Endodermal cell (in vitro differentiated cells): ENCODE results near the gene SPON2. TPM values are rescaled to one million over a fixed set of nuclear protein-coding genes. Genes with fewer than 3 reads are reported as not detected.

Source experiments
- DNase-seq: peaks from one replicate; pipeline ENCODE4 v3.0.0-alpha.2; 2017
- H3K27ac ChIP-seq: 2 replicates; pipeline ENCODE4 v1.5.1; 2013; ENCODE audit warnings: mild to moderate bottlenecking, low read depth, low read length, moderate library complexity
- H3K27me3 ChIP-seq: 2 replicates; pipeline ENCODE4 v1.6.1; 2013; ENCODE audit warnings: mild to moderate bottlenecking, low read length, moderate library complexity; ENCODE audit not compliant: insufficient read depth, control insufficient read depth, poor library complexity, severe bottlenecking
- H3K36me3 ChIP-seq: 2 replicates; pipeline ENCODE4 v1.7.0; 2013; ENCODE audit warnings: mild to moderate bottlenecking, low read length, moderate library complexity; ENCODE audit not compliant: control insufficient read depth, insufficient read depth
- H3K4me1 ChIP-seq: one replicate; pipeline ENCODE4 v1.7.0; 2013; ENCODE audit warnings: low read length; ENCODE audit not compliant: control insufficient read depth, insufficient read depth
- H3K4me3 ChIP-seq: 2 replicates; pipeline ENCODE4 v1.5.1; 2013; ENCODE audit warnings: mild to moderate bottlenecking, low read length, moderate library complexity
- H3K9ac ChIP-seq: 2 replicates; pipeline ENCODE4 v1.6.1; 2013; ENCODE audit warnings: mild to moderate bottlenecking, low read length, moderate library complexity; ENCODE audit not compliant: poor library complexity, severe bottlenecking; ENCODE audit errors: extremely low read depth
- H3K9me3 ChIP-seq: 2 replicates; pipeline ENCODE4 v1.6.1; 2013; ENCODE audit warnings: mild to moderate bottlenecking, low read length, moderate library complexity; ENCODE audit not compliant: control insufficient read depth
- H3K27ac Mint-ChIP-seq: 2 replicates; pipeline ENCODE4 v1.8.0; 2020; ENCODE audit warnings: mixed read lengths
- H3K27me3 Mint-ChIP-seq: 2 replicates; pipeline ENCODE4 v1.8.0; 2021; ENCODE audit warnings: mild to moderate bottlenecking, mixed read lengths; ENCODE audit not compliant: insufficient read depth
- H3K36me3 Mint-ChIP-seq: 2 replicates; pipeline ENCODE4 v1.8.0; 2020; ENCODE audit warnings: low read depth, mixed read lengths
- H3K4me1 Mint-ChIP-seq: 2 replicates; pipeline ENCODE4 v1.8.0; 2020; ENCODE audit warnings: mixed read lengths
- H3K4me3 Mint-ChIP-seq: 2 replicates; pipeline ENCODE4 v1.8.0; 2020; ENCODE audit warnings: mild to moderate bottlenecking, moderate library complexity, mixed read lengths
- H3K9me3 Mint-ChIP-seq: 2 replicates; pipeline ENCODE4 v1.8.0; 2020; ENCODE audit warnings: mild to moderate bottlenecking, mixed read lengths
- CTCF ChIP-seq: fragments of 200-600 bp; sonication (generic); conservative IDR thresholded peaks from 2 replicates; pipeline ENCODE4 v1.5.0; 2021; ENCODE audit warnings: antibody characterized with exemption, mild to moderate bottlenecking
- WGBS, 2 experiments: methylation state at CpG; one replicate each; pipeline versions ENCODE4 v1.1.5 to v1.1.7; 2013; ENCODE audit warnings: missing lambda C conversion rate in 2 of 2, mixed read lengths in 1 of 2; ENCODE audit not compliant: insufficient coverage in 1 of 2, insufficient read length in 1 of 2; 5-methylcytosine and 5-hydroxymethylcytosine counted together
- long read RNA-seq, 4 experiments: library from polyadenylated mRNA in 2 of 4; library from RNA in 1 of 4; library from capped mRNA in 1 of 4; stranded (forward) in 3 of 4; unstranded in 1 of 4; transcript quantifications; one replicate each; pipeline ENCODE4 v2.0.0, GENCODE V29; 2020 to 2021; ENCODE audit warnings: inconsistent platforms in 1 of 4
- polyA plus RNA-seq, 2 experiments: library from polyadenylated mRNA; stranded (reverse); fragments of 50-300 nt; gene quantifications; one replicate each; pipeline ENCODE4 v1.2.3, GENCODE V29; 2013
- total RNA-seq, 2 donors: library from RNA; stranded (reverse); fragmentation: NEBNext Ultra II Directional in 1 of 2; extraction: Animal tissue kit (Norgen Biotek cat#: 25700) in 1 of 2; gene quantifications; 2 replicates in 1 of 2; 3 replicates in 1 of 2; pipeline ENCODE4 v1.2.1, GENCODE V29; 2021

Gene SPON2
- total RNA-seq = 1 to 10 TPM; 1.4 to 2.6 TPM
- polyA plus RNA-seq (2013, experiment 1 of 2) = 8.4 TPM
- 5.3 TPM for polyA plus RNA-seq (2013, experiment 2 of 2)
- long read RNA-seq, experiment 1 = 0 reads
- long read RNA-seq, experiment 2, partial matches to known transcripts = 0 of 1 reads
- long read RNA-seq, experiment 2, other reads (novel, unspliced or antisense) = 0 of 1 reads
- long read RNA-seq, experiment 3, partial matches to known transcripts = 0 of 5 reads
- long read RNA-seq, experiment 3, other reads (novel, unspliced or antisense) = 2 of 5 reads
- long read RNA-seq, experiment 4 = 0 reads

GRCh38 chr4:1172228-1172851, at the start of gene SPON2:
SPON2 (minus strand) TSS chr4:1172583.
- no peak within 1 kb of the TSS for H3K4me3 ChIP-seq
- no peak within 1 kb of the TSS for H3K27ac Mint-ChIP-seq
- H3K36me3 ChIP-seq = no peaks in the 10 kb centered on the region
- peaks cover 2% of the 10 kb centered on the region for H3K4me1 Mint-ChIP-seq
- H3K9me3 Mint-ChIP-seq = peaks cover 2% of the 10 kb centered on the region
- no peak for TF ChIP-seq CTCF
- no peak within 1 kb of the TSS for H3K27ac ChIP-seq
- peak; percentile 81 for DNase-seq
- peaks cover 77% of the 10 kb centered on the region for H3K27me3 ChIP-seq
- no peaks in the 10 kb centered on the region for H3K4me1 ChIP-seq
- H3K27me3 Mint-ChIP-seq = peaks cover 81% of the 10 kb centered on the region
- no peaks in the 10 kb centered on the region for H3K9me3 ChIP-seq
- H3K36me3 Mint-ChIP-seq = peaks cover 2% of the 10 kb centered on the region
- H3K4me3 Mint-ChIP-seq = peak within 1 kb of the TSS; percentile 18
- no peak within 1 kb of the TSS for H3K9ac ChIP-seq
- whole genome bisulfite sequencing, 2 experiments = 7 to 9% methylated on average over 5 to 53 of the region's 54 CpGs

DNA sequence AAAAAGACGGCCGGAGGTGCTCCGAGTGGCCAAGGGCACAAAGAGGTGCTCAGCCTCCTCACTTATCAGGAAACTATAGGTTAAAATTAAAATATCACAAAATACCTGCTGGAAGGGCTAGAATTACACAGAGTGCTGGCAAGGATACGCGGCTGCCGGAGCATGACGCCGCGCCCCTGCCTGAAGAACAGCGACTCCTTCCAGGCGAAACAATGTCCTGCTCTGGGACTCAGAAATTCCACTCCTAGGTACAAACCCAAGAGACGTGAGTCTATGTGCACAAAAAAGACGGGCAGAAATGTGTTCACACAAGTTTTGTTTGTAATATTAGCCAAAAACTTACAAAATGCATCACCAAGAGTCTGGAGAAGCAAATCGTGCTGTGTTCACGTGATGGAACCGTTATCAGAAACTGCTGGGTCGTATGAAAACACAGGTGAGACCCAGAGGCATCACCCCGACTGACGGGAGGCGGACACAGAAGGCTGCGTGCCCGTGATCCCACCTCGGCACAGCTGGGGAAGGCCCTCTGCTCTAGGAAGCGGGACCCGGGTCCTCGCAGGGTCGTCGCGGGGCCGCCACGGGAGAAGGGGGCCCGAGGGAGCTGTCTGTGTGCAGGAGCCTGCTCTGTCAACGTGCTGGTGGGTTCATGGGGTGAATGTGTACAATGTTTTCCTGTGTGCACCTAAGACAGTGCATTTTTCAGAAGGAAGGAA, 48.9 kb upstream of the SPON2 start:
- Histone ChIP-seq H3K4me1 (no peaks in the 10 kb centered on the region), H3K36me3 (peaks cover 40% of the 10 kb centered on the region), H3K4me3 (no peak overlapping the region), H3K27ac (no peak overlapping the region), H3K9me3 (no peaks in the 10 kb centered on the region), H3K9ac (no peak overlapping the region), H3K27me3 (no peaks in the 10 kb centered on the region)
- H3K27ac Mint-ChIP-seq = peak overlapping the region; percentile 22
- no peaks in the 10 kb centered on the region for H3K4me1 Mint-ChIP-seq
- H3K4me3 Mint-ChIP-seq = no peak overlapping the region
- no peaks in the 10 kb centered on the region for H3K9me3 Mint-ChIP-seq
- no peak for TF ChIP-seq CTCF
- no peak for DNase-seq
- peaks cover 47% of the 10 kb centered on the region for H3K36me3 Mint-ChIP-seq
- 94 to 97% methylated on average over 19 to 33 of the region's 33 CpGs for WGBS, 2 experiments
- no peaks in the 10 kb centered on the region for H3K27me3 Mint-ChIP-seq

- H3K4me1 Mint-ChIP-seq = no peaks in the 10 kb centered on the region
- Histone ChIP-seq H3K27ac (no peak overlapping the region), H3K36me3 (peaks cover 47% of the 10 kb centered on the region), H3K9ac (no peak overlapping the region), H3K4me3 (no peak overlapping the region), H3K27me3 (no peaks in the 10 kb centered on the region), H3K9me3 (no peaks in the 10 kb centered on the region), H3K4me1 (no peaks in the 10 kb centered on the region)
- H3K27ac Mint-ChIP-seq = no peak overlapping the region
- H3K36me3 Mint-ChIP-seq = peaks cover 43% of the 10 kb centered on the region
- no peaks in the 10 kb centered on the region for H3K27me3 Mint-ChIP-seq
- 95 to 97% methylated on average over 16 of the region's 16 CpGs for WGBS, 2 experiments
- no peak overlapping the region for H3K4me3 Mint-ChIP-seq
- no peaks in the 10 kb centered on the region for H3K9me3 Mint-ChIP-seq
- no peak for TF ChIP-seq CTCF
- DNase-seq = no peak
Observed at GRCh38 chr4:1220566-1220965, 48.2 kb upstream of the SPON2 start.
